Lung (tissue), 12 donors: ENCODE data around the gene PTPRN2. TPM values are rescaled to one million over a fixed set of nuclear protein-coding genes. Genes with fewer than 3 reads are reported as not detected.

Experiments used
- ATAC-seq: fragments of 200-7000 bp; cut with Tn5 transposase; one replicate; pipeline ENCODE4 v1.9.1; 2020; ENCODE audit warnings: moderate number of reproducible peaks; ENCODE audit not compliant: insufficient read depth, low FRiP score
- DNase-seq, 3 donors: peaks; one replicate each; pipeline ENCODE4 v3.0.0-alpha.2; 2013 to 2017
- H3K27ac ChIP-seq, 2 donors: one replicate each; pipeline ENCODE4 v1.5.1; 2013; ENCODE audit warnings: mild to moderate bottlenecking in 2 of 2, moderate library complexity in 2 of 2, control low read depth in 1 of 2, inconsistent platforms in 1 of 2, low read depth in 1 of 2, low read length in 1 of 2
- H3K27me3 ChIP-seq, 3 donors: one replicate each; pipeline ENCODE4 v1.5.1; 2013; ENCODE audit warnings: low read length in 2 of 3; ENCODE audit not compliant: control insufficient read depth in 3 of 3, insufficient read depth in 3 of 3
- H3K36me3 ChIP-seq, 4 donors: one replicate each; pipeline ENCODE4 v1.5.1; 2013; ENCODE audit warnings: low read length in 4 of 4, mild to moderate bottlenecking in 1 of 4, moderate library complexity in 1 of 4; ENCODE audit not compliant: control insufficient read depth in 4 of 4, insufficient read depth in 4 of 4
- H3K4me1 ChIP-seq, 5 donors: one replicate each; pipeline ENCODE4 v1.5.1; 2013; ENCODE audit warnings: low read length in 5 of 5, mild to moderate bottlenecking in 2 of 5, moderate library complexity in 1 of 5; ENCODE audit not compliant: control insufficient read depth in 5 of 5, insufficient read depth in 5 of 5
- H3K4me3 ChIP-seq: one replicate; pipeline ENCODE4 v1.5.1; 2013; ENCODE audit warnings: mild to moderate bottlenecking, control low read depth, moderate library complexity
- H3K9ac ChIP-seq, 2 donors: one replicate each; pipeline ENCODE4 v1.5.1; 2013; ENCODE audit warnings: low read length in 2 of 2, control low read depth in 1 of 2; ENCODE audit not compliant: insufficient read depth in 1 of 2
- H3K9me3 ChIP-seq, 4 donors: one replicate each; pipeline ENCODE4 v1.5.1; 2013; ENCODE audit warnings: low read length in 3 of 4, mild to moderate bottlenecking in 1 of 4, moderate library complexity in 1 of 4; ENCODE audit not compliant: control insufficient read depth in 4 of 4, insufficient read depth in 3 of 4
- CTCF ChIP-seq: IDR thresholded peaks from 2 replicates; pipeline ENCODE4 v1.5.1; 2012; ENCODE audit warnings: mild to moderate bottlenecking; ENCODE audit errors: control extremely low read depth, extremely low read depth
- WGBS, 2 donors: extraction: QIAGEN DNeasy Blood & Tissue Kit; methylation state at CpG; one replicate each; pipeline ENCODE4 v1.1.7; 2013; 5-methylcytosine and 5-hydroxymethylcytosine counted together
- polyA plus RNA-seq, 2 donors: library from polyadenylated mRNA; stranded (reverse); fragments of 200-250 nt; gene quantifications; one replicate each; pipeline ENCODE4 v1.2.1, GENCODE V29; 2013
- total RNA-seq, 2 donors: library from RNA; depleted of rRNA in 1 of 2; stranded (reverse); fragments of >200 nt in 1 of 2; gene quantifications; one replicate each; pipeline ENCODE4 v1.2.1, GENCODE V29; 2014 to 2021
- donor health status: control.
- donor health status: control.
- donor health status: Bipolar disorder and iron deficiency.
- donor health status: healthy.
- donor health status: DM: yes; HTN: yes; CAD: no.

The PTPRN2 gene
- total and polyA plus RNA-seq, 4 donors = 2.1 to 7.4 (median 4.4) TPM

- Histone ChIP-seq H3K27me3 (no peaks in the 10 kb centered on the region), H3K4me3 (no peak overlapping the region), H3K27ac (no peak overlapping the region), H3K9me3 (peaks cover 0 to 4% (median 0%) of the 10 kb centered on the region in 4 donors), H3K36me3 (no peaks in the 10 kb centered on the region), H3K9ac (no peak overlapping the region), H3K4me1 (no peaks in the 10 kb centered on the region)
- DNase-seq = no peak
- WGBS, 2 donors = 79 to 85% methylated on average over 19 of the region's 19 CpGs
- no peak for TF ChIP-seq CTCF
- ATAC-seq = no peak
Observed at GRCh38 chr7:158366346-158366745, 221.3 kb downstream of the PTPRN2 start.

- Histone ChIP-seq H3K27me3 (no peaks in the 10 kb centered on the region), H3K9me3 (peaks cover 0 to 4% (median 0%) of the 10 kb centered on the region in 4 donors), H3K9ac (no peak overlapping the region), H3K4me3 (no peak overlapping the region), H3K36me3 (no peaks in the 10 kb centered on the region), H3K27ac (no peak overlapping the region), H3K4me1 (no peaks in the 10 kb centered on the region)
- TF ChIP-seq CTCF = no peak
- no peak for DNase-seq
- no peak for ATAC-seq
- WGBS, 2 donors = 84 to 87% methylated on average over 14 of the region's 14 CpGs
Observed at GRCh38 chr7:158365267-158365666, 222.4 kb downstream of the PTPRN2 start.

GRCh38 chr7:158364451-158364850 is 223.2 kb downstream of the PTPRN2 start:
- H3K27me3 ChIP-seq = no peaks in the 10 kb centered on the region
- H3K4me1 ChIP-seq = no peaks in the 10 kb centered on the region
- H3K27ac ChIP-seq = no peak overlapping the region
- ATAC-seq = no peak
- no peaks in the 10 kb centered on the region for H3K36me3 ChIP-seq
- H3K4me3 ChIP-seq = no peak overlapping the region
- DNase-seq = no peak
- TF ChIP-seq CTCF = no peak
- H3K9me3 ChIP-seq = peaks cover 0 to 4% (median 0%) of the 10 kb centered on the region in 4 donors
- 80 to 89% methylated on average over 8 of the region's 8 CpGs for WGBS, 2 donors
- H3K9ac ChIP-seq = no peak overlapping the region
